ENCODE results near the gene TRIB2.

Gene TRIB2

GRCh38 chr2:12750166-12750905 is 33.6 kb downstream of the TRIB2 start:
- no peak for FAIRE-seq

DNA sequence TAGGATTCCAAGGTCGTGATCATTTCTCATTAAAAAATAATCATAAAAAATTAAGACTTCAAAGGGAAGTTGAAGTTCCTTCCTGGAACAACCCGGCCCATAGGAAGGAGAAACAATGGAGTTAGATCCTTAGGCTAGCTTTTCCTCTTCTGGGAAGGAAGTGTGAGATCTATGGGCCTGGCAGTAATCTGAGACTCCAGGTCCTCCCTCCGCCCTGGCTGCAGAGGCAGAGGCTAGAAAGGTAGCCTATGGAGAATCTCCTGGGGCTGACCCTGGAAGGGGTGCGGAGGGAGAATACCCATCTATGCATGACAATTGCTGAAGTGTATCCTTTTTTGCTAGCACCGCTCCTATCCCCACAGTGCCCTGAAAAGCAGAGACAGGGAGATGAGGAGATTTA is 37.9 kb downstream of the TRIB2 start:
- FAIRE-seq = no peak

- no peak for FAIRE-seq
Observed at GRCh38 chr2:12755384-12755783, 38.6 kb downstream of the TRIB2 start.

GRCh38 chr2:12759248-12759647 is 42.5 kb downstream of the TRIB2 start:
- FAIRE-seq = no peak

DNA sequence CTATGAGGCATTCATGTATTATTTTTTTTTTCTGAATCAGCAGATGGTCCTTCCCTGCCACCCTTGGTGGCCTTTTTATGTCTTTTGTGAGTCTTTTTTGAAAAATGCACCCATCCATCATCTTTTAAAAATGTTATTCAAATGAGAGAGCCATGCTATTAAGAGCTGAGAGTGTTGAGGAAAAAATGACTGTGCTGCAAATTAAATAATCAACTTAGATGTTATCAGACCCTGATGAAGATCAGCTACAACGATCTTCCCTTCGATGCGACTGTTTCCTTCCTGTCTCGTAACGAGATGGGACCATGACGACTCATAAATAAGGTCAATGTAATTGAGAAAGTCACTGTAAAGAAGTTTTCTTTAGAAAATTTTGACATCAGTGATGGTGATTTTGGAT is 44.4 kb downstream of the TRIB2 start:
- no peak for FAIRE-seq

DNA sequence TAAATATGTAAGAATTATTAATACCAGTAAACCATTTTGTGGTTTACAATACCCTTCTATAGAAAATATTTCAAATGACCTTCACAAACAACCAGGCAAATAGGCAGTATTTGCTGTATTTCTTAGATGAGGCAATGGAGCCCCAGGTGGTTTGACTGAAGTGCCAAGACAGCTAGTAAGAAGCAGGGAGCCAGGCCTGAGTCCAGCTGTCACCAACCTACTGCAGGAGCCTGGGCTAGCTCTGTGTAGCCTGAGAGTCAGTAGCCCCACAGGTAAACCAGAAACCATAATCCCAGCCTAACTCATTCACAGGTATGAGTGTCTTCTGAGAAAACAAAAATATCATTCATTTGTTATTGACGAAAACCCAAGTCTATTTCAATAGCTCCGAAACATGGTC is 45.6 kb downstream of the TRIB2 start:
- FAIRE-seq = no peak

DNA sequence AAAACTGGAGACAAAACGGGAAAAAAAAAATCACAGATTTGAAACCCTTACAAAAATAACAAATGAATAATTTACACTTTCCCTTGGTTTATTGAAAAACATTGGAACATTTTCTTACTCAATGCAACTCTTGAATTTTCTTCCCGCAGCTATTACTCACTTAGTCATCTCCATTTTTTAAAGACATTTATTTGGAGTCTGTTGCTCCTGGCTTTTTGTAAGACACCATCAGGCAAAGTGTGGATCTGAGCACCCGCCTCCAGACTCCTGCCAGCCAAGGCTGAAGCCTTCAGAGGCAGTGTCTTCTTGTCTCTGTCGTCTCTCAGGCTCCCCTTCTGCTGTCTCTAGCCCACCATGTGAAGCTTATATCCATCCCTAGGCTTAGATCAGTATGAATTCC is 46.2 kb downstream of the TRIB2 start:
- FAIRE-seq = no peak

DNA sequence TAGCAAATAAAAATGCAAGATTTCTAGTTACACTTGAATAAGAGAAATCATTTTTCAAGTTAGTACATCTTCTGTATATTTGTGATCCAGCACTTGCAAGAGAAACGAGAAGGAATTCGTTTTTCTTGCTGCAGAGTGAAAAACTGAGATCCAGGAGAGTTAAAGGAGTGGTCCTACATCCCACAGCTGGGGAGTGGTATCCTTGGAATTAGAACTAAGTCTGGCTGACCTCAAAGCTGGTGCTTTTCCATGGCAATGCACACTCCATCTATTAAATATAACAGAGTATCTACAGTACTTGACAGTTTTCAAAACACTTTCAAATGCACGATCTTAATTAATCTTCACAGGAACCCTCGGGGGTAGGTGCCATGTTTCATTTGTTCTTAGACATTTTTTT is 46.8 kb downstream of the TRIB2 start:
- no peak for FAIRE-seq

DNA sequence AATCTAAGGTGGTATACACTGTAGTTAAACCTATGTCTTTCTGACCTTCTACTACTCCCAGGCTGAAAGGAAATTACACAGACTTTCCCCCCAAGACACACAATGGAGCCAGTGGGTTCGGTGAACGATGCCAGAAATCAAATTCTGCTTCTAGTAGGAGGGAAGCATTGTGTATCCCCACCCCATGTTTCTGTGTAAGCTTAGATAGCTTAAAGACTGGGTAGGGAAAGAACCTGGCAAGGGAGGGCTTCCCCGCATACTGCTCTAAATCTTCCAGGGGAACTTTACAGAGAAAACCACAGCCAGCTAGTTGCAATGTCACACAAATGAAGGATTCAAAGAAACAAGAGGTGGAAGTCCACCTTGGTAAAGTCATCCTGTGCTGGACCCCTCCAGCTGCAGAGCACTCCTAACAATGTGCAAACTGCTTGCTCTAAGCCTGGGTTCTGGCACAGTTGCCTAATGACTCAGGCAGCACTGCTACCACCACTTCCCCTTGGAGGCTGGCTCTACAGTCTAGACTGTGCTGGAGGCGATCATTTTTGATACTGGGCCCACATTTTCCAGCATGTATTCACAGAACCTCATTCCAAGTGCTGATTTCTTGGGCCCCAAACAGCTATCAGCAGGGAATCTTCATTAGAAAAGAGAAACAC is 47.5 kb downstream of the TRIB2 start:
- no peak for FAIRE-seq

- no peak for FAIRE-seq
Observed at GRCh38 chr2:12764849-12765605, 48.3 kb downstream of the TRIB2 start.

GRCh38 chr2:12766421-12766879 is 49.7 kb downstream of the TRIB2 start:
- no peak for FAIRE-seq

DNA sequence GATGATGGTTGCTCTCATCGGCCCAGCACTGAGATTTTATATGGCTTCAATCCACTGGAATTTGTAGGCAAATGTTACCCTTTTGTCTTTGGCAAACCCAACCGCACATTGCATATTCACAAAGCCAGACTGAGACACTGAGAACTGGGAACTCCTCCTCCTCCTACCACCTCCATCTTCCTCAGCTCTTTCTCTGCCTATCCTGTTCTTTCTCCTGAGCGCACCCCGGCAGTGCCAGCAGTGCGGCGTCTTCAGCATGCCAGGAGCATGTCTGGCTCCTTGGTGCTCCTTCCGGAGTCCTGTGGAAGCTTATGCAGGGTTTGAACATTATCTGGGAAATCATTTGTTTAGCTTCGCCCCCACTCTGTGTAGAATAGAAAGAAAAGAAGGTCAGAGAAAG is 50.8 kb downstream of the TRIB2 start:
- FAIRE-seq = no peak

DNA sequence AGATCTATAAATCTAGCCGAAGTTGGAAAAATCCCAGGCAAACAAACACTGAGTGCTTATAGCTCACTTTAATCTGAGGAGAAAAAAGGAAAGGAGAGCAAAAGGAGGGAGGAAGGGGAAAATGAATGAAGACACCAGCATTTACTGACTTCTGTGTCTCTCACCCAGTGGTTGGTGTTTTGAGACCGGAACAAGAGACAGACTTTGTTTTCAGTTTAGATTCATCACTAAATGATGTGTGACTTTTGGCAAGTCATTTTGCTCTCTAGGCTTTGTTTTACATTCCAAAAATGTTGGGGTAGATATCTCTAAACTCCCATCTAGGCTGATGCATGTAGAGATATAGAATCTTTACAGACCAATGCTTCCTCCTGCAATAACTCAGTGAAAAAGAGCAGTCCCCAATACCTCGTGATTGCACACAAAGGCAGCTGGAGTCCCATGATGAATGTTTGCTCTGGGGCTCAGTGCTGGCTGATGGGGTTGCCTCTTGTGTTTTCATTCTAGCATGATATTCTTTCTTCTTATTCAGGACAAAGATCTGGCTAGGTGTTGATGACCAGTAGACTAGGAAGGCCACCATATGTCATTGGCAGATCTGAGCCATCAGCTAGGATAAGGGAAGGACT is 51.4 kb downstream of the TRIB2 start:
- FAIRE-seq = no peak

DNA sequence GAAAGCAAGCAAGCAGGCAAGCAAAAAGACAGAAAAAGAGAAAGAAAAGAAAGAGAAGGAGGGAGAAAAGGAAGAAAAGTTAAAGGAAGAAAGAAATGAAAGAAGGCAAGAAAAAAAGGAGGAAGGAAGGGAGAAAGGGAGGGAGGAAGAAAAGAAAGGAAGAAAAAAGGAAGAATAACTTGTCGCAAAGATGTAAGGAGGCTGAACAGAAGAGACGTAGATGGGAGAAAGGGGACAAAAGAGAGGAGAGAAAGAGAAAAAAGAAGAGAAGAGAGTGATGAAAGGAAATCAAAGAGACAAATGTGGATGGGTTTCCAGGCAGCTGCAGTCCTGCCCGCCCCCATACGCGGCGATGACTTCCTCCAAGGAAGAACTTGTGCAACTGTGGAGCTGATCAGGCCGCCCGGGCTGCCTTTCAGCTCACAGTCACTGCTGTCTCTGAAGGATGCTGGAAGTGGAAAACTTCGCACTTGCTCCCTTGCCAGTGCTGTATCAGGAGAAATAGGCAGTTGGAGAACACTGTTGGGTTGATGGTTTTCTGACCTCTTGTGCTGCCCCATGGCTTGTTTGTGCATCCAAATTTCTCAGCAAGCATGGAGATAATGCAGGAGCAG is 52.9 kb downstream of the TRIB2 start:
- no peak for FAIRE-seq

- peak; percentile 18 for FAIRE-seq
Observed at GRCh38 chr2:12770300-12770968, 53.7 kb downstream of the TRIB2 start.

GRCh38 chr2:12771154-12771553 is 54.4 kb downstream of the TRIB2 start:
- FAIRE-seq = no peak

- no peak for FAIRE-seq
Observed at GRCh38 chr2:12773586-12774394, 57.1 kb downstream of the TRIB2 start.

GRCh38 chr2:12774395-12774727 is 57.6 kb downstream of the TRIB2 start:
- peak; percentile 98 for FAIRE-seq

- no peak for FAIRE-seq
Observed at GRCh38 chr2:12776521-12776961, 59.8 kb downstream of the TRIB2 start.

DNA sequence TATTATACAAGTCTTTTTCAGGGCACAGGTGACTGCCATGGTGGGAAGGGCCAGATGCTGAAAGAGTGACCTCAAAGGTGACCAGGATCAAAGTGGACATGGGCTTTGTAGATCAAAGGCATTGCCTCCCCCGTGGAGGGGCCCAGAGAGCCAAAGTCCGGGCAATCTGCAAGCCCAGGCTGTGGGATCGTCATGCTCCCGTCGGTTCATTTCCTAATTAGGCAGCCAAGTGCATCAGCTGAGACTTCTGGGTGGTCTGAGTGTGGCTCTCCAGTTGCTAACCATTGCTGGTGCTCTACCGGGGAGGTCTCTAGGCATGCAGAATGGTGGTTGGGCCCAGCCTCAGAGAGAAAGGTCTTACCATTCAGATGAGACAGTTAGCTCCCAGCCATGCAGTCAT is 61.6 kb downstream of the TRIB2 start:
- FAIRE-seq = peak; percentile 50

DNA sequence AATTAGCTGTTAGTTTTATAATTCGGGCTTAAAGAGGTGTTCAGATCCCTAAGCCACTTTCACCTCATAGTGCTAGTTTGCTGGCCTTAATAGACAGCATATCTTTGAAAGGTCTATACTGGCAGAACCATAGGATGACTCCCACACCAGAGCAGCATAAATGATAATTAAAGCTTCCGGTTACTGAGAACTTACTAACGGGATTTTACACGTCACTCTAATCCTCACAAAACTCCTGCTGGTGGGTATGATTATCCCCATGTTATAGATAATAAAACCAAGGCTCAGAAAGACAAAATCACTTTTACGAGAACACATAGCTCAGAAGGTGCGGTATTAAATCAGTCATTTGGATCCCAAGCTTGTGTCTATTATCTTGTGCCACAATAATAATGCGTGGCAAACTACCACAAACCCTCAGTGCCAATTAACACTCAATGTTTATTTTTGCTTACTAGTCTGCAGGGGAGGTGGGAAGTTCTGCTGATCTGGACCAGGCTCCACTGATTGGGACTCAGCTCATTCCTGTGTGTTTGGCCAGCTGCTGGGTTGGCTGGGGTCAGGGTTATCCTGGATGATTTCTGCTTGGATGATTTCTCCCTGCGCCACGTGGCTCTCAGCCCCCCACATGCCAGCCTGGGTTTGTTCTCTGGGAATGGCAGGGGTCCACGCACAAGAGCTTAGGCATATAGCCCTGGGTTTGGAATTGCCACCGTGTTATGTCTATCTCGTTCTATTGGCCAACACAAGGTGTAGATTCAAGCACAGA is 62.3 kb downstream of the TRIB2 start:
- FAIRE-seq = no peak

All from endometrium (tissue), 2 donors.